IMR-90 (cell line): Measurements from ENCODE around the gene MGAT4A.

ENCODE experiments used
- BHLHE40 ChIP-seq: fragments of 150-350 bp; IDR thresholded peaks from 2 replicates; pipeline ENCODE4 v1.6.1; 2016; ENCODE audit warnings: mild to moderate bottlenecking, low read depth, low read length
- CEBPB ChIP-seq: IDR thresholded peaks from 2 replicates; pipeline ENCODE4 v1.6.1; 2012; ENCODE audit warnings: low read depth, low read length, improper control_type of control experiment
- CHD1 ChIP-seq: IDR thresholded peaks from 2 replicates; pipeline ENCODE4 v1.6.1; 2012; ENCODE audit warnings: low read depth, low read length, improper control_type of control experiment
- CTCF ChIP-seq: conservative IDR thresholded peaks from 2 replicates; pipeline ENCODE4 v1.5.1; 2012; ENCODE audit warnings: mild to moderate bottlenecking, low read depth, low read length, improper control_type of control experiment
- MAFK ChIP-seq: IDR thresholded peaks from 2 replicates; pipeline ENCODE4 v1.6.1; 2012; ENCODE audit warnings: low read depth, low read length, improper control_type of control experiment
- MXI1 ChIP-seq: IDR thresholded peaks from 2 replicates; pipeline ENCODE4 v1.6.1; 2012; ENCODE audit warnings: low read depth, mild to moderate bottlenecking, low read length, moderate library complexity, borderline replicate concordance
- POLR2A ChIP-seq: IDR thresholded peaks from 2 replicates; pipeline ENCODE4 v1.6.1; 2012; ENCODE audit warnings: mild to moderate bottlenecking, low read depth, low read length
- RAD21 ChIP-seq: IDR thresholded peaks from 2 replicates; pipeline ENCODE4 v1.6.1; 2012; ENCODE audit warnings: low read length, improper control_type of control experiment
- RCOR1 ChIP-seq: IDR thresholded peaks from 2 replicates; pipeline ENCODE4 v1.6.1; 2012; ENCODE audit warnings: mild to moderate bottlenecking, low read length, improper control_type of control experiment; ENCODE audit not compliant: insufficient replicate concordance
- RFX5 ChIP-seq: IDR thresholded peaks from 2 replicates; pipeline ENCODE4 v1.8.0; 2012; ENCODE audit warnings: low read depth, mild to moderate bottlenecking, low read length, moderate library complexity
- SMC3 ChIP-seq: fragments of 150-350 bp; IDR thresholded peaks from 2 replicates; pipeline ENCODE4 v1.6.1; 2016; ENCODE audit warnings: low read depth, mild to moderate bottlenecking, antibody characterized with exemption, low read length, moderate library complexity
- USF2 ChIP-seq: fragments of 150-350 bp; IDR thresholded peaks from 2 replicates; pipeline ENCODE4 v1.6.1; 2017; ENCODE audit warnings: mild to moderate bottlenecking, antibody characterized with exemption, low read length, low read depth

GRCh38 chr2:98569915-98570314, 161.0 kb downstream of the MGAT4A start:
- TF ChIP-seq CTCF, result no peak
- TF ChIP-seq POLR2A, result no peak
- no peak for TF ChIP-seq MXI1
- TF ChIP-seq CEBPB, result no peak
- TF ChIP-seq SMC3, result no peak
- TF ChIP-seq BHLHE40, result no peak
- TF ChIP-seq RCOR1, result no peak
- no peak for TF ChIP-seq MAFK
- no peak for TF ChIP-seq RAD21
- TF ChIP-seq RFX5, result no peak
- no peak for TF ChIP-seq USF2
- no peak for TF ChIP-seq CHD1
